HPDE6-E6E7 (cell line): ENCODE measurements around the gene CD300LB.
"Not testable (repeated sequence)": the region's sequence is repeated elsewhere in the genome, so short reads cannot be mapped to it uniquely, and the experiment has no call there.

Experiments
- DNase-seq: peaks from one replicate; pipeline ENCODE4 v3.0.0; 2011; ENCODE audit warnings: missing footprints; ENCODE audit errors: extremely low spot score

The CD300LB gene

DNA sequence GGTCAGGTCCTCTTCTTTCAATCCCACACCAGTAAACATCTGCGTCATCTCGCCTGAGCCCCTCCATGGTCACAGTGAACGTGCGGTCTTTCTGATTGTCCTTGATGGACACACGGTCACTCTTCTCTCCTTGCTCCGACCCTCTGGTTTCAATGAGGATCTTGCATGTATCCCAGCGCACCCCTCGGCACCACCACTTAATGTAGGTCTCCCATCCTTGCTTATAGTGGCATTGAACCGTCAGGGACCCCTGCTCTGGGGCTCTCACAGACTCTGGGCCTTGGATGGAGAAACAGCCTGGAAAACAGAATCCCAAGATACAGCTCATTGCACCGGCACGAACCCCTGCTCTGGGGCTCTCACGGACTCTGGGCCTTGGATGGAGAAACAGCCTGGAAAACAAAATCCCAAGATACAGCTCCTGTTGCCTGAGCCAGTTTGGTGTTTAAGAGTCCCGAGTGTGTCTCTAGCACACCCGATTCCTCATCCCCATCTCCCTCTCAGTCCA, 5.4 kb downstream of the CD300LB start:
- no peak for DNase-seq

DNA sequence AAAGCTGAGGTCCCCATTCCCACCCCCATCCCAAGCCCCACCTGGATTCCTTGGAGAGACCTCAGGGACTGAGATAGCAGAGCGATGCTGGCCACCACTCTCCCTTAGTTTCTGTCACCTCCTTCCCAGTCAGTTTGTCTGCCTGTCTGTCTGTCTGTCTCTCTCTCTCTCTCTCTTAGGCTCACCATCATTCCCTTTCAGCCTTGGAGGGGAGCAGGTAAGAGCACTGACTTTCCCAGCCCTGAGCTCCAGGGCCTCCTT, 5.9 kb downstream of the CD300LB start:
- DNase-seq: no peak

DNA sequence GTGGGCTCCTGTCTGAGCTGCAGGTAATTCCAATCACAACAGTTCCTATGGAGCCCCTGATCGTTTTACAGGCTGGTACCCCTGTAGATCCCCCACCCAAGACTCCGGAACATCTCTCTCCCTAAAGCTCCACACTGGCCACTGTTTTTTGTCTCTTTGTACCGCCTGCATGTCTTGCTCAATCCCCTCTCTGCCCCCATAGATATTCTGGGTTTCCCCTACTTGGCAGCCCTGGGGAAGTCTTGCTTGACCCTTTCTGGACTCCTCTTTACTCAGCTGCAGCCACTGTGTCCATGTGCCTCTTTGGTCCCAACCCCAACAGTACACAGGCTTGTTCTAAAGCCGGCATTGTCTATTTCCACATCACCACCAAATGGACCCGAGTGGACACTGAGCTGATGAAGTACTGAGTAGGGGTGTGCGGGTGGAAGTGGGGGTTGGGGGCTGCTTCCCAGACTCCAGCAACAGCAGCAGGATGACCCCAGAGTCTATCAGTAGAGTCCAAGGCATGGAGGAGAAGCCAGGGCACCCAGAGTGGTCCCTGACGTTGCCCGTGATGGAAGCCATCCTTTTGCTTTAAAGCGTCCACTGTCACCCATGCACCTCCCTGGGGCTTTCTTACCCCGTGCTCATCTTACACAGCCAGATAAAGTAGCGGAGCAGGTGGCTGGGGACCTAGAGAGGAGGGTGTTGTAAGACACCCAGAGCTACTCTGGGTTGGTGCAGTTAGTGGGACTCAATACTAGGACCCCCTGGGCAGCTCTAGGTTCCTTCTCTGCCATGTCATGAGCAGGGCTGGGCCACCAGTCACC, 6.4 kb downstream of the CD300LB start:
- no peak for DNase-seq

DNA sequence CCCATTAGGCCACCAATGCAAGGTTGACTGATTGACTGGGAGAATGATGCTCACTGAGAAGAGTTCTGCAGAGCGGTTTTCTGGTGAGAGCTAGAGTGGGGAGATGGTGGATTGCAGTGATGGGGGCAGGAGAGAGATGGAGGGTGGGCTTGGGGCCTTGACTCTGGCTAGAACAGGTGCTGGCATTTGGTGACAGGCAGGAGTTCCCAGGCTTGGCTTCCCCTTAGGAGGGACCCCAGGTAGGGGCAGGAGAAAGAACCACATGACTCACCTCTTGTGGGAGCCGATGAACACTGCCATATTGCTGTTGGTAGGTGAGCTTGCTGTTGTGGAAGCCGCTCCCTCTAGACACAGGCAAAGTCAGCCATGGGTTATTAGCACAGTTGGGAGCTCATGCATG, 8.0 kb downstream of the CD300LB start:
- DNase-seq: no peak

DNA sequence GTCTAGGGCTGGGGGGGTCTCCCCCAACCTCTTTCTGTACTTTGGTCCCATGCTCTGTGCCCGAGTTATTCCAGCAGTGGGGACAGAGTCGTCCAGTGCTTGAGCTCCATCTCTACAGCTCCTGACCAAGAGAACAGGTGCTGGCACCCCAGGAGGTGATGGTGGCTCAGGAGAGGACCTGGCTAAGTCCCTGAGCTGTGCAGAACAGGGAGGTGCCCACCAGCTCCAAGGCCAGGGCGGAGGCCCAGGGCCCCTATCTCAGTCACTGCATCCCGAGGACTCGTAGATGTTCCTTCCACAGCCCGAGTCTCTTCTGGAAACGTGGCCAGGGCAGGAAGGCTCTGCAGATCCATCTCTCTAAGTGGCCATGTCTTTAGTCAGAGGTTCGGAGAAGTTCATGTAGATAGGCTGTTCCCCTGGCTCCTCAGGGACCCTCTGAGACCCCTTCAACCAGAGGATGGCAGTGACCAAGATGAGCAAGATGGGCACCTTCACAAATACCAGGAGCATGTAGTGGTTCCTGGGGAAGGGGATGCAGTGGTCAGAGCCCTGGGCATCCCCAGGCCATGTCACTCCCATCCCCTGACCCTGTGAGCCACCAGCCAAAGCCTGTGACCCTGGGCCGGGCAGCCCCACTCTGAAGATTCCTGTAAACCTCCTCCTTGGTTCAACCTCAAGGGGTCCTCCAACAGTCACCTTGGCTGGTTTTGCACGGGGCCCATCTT, 8.7 kb downstream of the CD300LB start:
- DNase-seq: no peak

DNA sequence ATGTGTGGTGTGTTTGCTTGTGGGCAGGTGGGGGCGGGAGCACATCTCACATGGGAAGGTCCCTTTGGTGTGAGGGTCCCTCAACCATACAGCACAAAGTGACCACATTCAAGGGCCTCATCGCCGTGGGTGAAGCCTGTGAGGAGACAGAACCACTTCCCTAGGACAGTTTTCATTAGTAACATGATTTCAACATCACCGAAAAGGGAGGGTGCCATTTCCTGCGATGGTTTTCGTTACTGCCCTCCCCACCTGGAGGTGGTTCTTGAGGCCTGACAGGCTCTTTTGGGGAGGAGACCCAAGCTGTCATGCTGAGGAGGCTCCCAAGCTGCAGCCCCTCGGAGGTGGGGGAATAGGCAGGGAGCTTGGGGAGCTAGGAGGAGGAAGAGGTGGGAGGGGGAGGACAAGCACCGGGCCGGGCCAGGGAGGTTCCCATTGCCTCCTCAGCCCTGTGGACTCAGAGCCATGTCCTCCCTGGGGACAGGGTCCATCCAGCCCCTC, 9.5 kb downstream of the CD300LB start:
- no peak for DNase-seq

DNA sequence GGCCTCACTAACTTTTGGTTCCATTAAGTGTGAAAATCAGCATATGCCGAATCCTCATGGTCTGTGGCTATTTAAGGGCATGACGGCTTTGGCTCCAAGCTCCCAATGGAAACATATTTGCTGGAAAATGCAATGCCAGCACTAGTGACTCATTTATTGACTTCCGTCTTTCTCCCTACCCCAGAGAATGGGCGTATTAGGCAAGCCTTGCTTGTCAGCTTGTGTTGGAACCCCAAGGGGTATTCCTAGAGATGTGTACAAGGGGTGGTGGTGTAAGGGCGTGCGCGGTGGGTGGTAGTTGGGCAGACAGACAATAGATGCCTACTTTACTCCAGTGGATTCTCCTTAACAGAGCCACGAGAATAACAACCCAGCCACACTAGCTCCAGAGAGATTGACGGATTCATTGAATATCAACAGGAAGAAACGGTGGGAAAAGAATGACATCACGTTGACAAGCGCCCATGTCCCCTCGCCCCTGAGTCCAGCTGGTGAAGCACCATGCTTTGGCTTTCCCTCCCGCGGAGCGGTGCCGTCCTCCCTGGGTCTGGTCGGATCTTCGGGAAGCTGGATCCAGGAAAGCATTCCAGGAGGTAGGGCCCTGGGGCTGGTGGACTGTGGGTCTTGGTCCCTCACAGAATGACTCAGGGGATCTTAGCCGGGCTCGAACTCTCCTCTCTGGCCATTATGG, 10.3 kb downstream of the CD300LB start:
- DNase-seq: no peak

DNA sequence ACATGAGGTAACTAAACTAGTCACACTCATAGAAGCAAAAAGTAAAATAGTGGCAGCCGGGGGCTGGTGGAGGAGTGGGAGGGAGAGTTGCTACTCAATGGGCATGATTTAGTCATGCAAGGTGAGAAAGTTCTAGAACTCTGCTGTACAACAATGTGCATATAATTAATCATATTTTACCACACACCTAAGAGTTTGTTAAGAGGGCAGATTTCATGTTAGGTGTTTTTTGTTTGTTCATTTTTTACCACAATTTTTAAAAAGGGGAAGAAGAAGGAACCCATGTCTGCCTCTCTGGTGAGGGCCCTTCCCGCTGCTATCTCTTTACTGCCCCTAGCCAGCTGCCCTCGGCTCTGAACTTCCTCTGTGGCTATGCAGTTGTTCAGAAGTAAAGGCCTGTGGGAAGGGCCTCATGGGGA, 11.2 kb downstream of the CD300LB start:
- no peak for DNase-seq

DNA sequence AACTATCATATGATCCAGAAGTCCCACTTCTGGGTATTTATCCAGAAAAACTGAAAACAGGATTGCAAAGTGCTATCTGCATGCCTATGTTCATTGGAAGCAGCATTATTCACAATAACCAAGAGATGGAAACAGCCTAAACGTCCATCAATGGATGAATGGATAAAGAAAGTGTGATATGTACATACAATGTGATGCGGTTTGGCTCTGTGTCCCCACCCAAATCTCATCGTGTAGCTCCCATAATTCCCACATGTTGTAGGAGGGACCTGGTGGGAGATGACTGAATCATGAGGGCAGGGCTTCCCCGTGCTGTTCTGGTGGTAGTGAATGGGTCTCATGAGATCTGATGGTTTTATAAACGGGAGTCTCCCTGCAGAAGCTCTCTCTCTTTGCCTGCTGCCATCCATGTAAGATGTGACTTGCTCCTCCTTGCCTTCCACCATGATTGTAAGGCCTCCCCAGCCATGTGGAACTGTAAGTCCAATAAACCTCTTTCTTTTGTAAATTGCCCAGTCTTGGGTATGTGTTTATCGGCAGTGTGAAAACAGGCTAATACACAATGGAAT, 12.8 kb downstream of the CD300LB start:
- not testable (repeated sequence) for DNase-seq

DNA sequence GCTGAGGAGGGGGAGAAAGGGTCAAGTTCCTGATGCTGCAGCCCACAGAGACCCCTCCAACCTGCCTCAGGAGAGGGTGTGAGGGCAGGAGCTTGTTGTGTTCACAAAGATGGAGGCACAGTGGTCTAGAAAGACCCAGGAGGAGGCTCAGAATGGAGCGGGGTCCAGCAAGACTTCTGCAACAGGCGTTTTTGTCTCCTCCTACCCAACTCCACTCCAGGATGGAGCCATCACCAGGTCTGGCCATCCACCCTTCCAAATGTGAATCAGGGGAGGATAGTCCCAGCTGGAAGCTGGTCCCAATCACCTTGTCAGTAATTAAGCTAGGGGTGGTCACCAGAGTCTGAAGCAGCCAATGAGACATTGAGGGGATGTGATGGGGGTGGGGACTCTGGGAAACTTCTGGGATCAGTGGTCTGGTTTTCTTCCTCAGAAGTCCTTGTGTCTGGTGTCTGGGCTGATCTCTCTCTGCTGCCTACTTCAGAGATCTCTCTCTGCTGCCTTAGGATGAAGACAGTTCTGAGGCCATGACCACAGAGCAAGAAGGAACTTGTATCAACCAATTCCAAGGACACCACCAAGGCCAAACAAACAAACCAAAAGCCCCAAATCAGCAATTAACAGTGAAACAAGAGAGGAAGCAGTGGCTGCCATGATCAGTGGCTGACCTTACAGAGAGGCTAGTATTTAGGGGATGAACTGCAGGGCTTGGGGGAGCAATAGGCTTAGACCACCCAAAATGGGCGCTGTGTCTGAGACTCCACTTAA, 14.5 kb downstream of the CD300LB start:
- DNase-seq: no peak

DNA sequence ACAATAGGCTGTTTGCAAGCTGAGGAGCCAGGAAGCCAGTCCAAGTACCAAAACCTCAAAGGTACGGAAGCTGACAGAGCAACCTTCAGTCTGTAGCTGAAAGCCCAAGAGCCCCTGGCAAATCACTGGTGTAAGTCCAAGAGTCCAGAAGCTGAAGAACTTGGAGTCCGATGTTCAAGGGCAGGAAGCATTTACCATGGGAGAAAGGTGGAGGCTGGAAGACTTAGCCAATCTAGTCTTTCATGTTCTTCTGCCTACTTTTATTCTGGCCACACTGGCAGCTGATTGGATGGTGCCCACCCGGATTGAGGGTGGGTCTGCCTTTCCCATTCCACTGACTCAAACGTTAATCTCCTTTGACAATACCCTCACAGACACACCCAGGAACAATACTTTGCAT, 15.3 kb downstream of the CD300LB start:
- DNase-seq: no peak

DNA sequence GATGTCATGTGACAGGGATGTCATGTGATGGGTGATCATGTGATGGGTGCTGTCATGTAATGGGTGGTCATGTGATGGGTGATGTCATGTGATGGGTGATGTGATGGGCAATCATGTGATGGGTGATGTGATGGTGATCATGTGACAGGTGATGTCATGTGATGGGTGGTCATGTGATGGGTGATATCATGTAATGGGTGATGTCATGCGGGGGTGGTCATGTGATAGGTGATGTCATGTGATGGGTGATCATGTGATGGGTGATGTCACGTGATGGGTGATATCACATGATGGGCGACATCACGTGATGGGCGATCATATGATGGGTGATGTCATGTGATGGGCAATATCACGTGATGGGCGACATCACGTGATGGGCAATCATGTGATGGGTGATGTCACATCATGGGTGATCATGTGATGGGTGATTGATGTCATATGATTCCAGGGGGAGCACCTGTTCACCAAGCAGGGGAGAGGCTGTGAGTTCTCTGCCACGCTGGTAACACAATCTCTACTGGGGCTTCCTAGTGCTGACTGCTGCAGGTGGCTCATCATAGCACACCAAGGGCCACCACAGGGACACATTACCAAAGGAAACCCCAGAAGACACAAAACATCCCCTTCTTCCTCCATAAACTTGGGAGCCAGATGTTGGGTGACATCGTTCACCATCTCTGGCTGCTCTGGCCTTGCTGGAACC, 16.5 kb downstream of the CD300LB start:
- DNase-seq: no peak

DNA sequence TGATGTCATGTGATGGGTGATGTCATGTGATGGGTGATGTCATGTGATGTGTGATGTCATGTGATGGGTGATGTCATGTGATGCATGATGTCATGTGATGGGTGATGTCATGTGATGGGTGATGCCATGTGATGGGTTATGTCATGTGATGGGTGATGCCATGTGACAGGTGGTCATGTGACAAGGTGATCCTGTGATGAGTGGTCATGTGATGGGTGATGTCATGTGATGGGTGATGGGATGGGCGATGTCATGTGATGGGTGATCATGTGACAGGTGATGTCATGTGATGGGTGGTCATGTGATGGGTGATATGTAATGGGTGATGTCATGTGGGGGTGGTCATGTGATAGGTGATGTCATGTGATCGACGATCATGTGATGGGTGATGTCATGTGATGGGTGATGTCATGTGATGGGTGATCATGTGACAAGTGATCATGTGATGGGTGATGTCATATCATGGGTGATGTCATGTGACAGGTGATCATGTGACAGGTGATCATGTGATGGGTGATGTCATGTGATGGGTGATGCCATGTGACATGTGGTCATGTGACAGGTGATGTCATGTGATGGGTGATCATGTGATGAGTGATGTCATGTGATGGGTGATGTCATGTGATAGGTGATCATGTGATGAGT, 17.2 kb downstream of the CD300LB start:
- no peak for DNase-seq

DNA sequence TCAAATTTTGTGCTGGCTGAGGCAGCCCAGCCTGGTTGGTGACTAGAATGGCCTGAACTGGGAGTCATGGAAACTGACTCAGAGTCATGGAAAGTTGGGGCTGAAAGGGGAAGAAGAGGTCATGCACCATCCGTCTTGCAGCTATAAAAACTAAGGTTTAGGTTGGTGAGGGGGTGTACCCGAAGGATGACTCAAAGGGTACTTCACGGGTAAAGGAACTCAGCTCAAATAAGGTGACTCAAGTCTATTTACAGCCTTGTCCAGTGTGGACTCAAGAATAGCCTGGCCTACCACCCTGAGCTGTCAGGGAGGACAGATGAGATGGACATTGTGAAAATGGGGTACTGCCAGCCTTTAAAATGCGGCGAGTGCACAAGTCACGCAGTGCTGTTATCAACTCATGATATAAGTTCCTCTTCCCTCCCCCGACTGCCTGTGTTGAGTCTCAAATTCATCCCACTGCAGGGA, 18.6 kb downstream of the CD300LB start:
- no peak for DNase-seq

DNA sequence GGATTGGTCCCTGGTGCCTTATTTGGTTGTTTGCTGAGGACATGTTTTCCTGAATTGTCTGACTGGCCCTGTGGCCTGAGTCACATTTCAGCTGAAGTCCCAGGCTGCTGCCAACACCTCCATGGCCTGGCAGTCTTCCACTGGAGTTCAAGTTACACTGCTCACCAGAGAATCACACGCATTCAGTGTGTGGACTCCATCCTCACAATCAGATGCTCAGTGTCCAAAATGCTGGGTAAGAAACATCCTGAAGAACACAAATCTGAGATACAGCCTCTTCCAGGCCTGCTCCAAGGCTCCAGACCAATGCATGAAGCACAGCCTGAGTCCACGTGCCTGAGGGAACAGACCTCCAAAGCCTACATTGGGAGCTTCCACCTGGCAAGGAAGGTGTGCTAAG, 19.2 kb downstream of the CD300LB start:
- no peak for DNase-seq

DNA sequence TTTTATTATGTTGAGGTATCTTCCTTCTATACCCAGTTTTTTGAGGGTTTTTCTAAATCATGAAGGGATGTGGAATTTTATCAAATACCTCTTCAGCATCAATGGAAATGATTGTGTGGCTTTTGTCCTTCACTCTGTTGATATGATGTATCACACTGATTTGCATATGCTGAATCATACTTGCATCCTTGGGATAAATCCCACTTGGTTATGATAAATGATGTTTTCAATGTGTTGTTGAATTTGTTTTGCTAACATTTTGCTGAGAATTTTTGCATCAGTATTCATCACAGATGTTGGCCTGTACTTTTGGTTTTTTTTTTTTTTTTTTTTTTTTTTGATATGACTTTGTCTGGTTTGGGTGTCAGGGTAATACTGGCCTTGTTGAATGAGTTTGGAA, 23.1 kb downstream of the CD300LB start:
- DNase-seq: no peak

DNA sequence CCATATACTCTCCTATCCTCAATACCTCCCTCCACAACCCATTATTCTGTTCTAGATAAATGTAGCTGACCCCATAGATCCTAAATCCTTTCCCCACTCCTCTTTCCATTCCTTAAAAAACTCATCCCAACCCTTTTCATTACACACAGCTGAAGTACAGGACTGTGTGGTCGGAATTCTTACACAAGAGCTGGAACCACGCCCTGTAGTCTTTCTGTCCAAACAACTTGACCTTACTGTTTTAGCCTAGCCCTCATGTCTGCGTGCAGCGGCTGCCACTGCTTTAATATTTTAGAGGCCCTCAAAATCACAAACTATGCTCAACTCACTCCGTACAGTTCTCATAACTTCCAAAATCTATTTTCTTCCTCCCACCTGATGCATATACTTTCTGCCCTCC, 27.3 kb downstream of the CD300LB start:
- not testable (repeated sequence) for DNase-seq

DNA sequence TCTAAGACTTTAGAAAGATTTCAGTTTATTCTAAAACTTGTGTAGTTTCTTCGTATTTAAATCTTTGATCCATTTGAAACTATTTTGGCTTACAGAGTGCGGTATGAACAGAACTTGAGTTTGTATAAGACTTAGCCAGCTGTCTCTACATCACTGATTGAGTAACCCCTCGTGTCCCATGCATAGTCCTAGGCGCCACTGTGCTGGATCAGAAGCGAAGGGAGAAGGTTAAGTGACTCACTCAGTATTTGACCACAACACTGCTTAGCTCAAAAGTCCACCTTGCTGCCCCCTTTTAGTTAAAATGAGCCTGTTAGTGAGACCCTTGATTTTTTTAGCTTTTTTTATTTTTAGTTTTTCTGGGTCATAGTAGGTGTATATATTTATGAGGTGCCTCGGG, 28.4 kb downstream of the CD300LB start:
- DNase-seq: no peak

DNA sequence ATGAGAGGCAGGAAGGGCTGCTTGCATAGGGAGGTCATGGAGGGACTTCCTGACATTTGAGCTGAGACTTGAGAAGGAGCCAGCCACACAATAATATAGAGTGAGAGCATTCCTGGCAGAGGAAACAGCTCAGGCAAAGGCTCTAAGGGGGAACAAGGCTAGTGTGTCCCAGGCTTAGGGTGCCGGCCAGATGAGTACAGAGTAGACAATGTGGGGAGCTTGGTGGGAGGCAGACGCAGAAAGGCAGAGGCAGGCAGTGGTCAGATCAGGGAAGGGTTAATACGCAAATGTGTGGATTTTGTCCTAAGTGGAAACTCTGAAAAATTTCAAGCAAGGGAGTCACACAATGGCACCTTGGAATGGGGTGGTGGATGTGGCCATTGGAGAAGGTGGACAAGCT, 31.3 kb downstream of the CD300LB start:
- DNase-seq: no peak

DNA sequence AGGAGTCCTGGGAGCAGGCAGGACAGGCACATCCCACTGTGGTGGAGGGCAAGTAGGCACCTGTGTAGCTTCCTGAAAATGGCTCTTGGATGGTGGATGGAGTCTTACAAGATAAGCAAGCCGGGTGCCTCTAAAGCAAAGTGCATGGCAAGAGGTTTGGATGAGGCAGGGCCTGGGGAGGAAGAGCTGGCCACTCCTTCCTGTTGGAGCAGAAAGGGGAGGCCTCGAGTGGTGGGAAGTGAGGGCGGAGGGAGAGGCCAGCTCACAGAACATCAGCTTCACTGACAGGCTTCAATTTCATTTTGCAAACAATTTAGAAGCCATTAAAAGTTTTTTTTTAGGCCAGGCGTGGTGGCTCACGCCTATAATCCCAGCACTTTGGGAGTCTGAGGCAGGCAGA, 33.8 kb downstream of the CD300LB start:
- no peak for DNase-seq
